ENCODE data around the gene STARD10.

DNA sequence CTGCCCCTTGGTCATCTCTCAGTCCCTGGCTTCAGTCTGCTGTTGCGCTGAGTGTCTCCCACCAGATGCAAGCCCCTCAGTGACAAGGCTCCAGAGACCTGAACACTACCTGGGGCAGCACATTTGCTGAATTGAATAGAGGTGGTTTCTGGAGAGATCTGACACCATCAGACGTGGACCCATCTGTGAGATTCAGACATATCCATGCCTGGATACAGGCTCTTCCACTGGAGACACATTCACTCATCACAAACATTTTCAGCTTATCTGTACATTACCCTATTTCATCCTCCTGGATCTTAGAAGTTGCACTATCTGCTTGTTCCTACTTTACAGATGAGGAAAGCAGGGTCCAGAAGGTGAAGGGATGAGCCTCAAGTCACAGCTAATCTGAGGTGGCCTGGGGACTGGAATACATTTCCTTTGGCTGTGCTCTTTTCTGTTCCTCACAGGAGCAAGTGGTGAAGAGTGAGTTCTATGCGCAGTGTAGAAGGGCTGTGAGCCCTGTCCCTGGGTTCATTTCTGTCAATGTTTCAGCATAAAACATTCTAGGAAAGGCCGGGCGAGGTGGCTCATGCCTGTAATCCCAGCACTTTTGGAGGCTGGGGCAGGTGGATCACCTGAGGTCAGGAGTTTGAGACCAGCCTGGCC is 39.4 kb upstream of the STARD10 start:
- TF ChIP-seq CTCF (IDR thresholded peaks at IDR 0.05 in 2 of 3, conservative IDR thresholded peaks at IDR 0.05 in 1 of 3; ENCODE audit: insufficient read depth in 2 of 3, low read depth in 1 of 3, low read length in 3 of 3) (no peak), SMARCC2 (IDR thresholded peaks at IDR 0.05; ENCODE audit: low read depth) (no peak), FOXJ2 (tag; IDR thresholded peaks at IDR 0.05) (no peak), HMGN3 (IDR thresholded peaks at IDR 0.05; ENCODE audit: borderline replicate concordance, extremely low read depth, insufficient read length, low read depth, low read length) (no peak), HDAC8 (tag; IDR thresholded peaks at IDR 0.05) (no peak)
- TF ChIP-seq, protein P1, sequence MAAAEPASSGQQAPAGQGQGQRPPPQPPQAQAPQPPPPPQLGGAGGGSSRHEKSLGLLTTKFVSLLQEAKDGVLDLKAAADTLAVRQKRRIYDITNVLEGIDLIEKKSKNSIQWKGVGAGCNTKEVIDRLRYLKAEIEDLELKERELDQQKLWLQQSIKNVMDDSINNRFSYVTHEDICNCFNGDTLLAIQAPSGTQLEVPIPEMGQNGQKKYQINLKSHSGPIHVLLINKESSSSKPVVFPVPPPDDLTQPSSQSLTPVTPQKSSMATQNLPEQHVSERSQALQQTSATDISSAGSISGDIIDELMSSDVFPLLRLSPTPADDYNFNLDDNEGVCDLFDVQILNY (CRISPR knock-in tag; IDR thresholded peaks at IDR 0.05), result no peak

Measured in K562 (cell line).